Measurements from ENCODE around the gene E2F2. TPM values are rescaled to one million over a fixed set of nuclear protein-coding genes. Genes with fewer than 3 reads are reported as not detected.
A peak's percentile ranks its signal among the peaks of the same experiment; 100 is the strongest.

Gene E2F2
- total and polyA plus RNA-seq, 2 of the 13 experiments (the other 11 are each of a cell fraction or from before 2014, with no cell fraction given): 0.65 to 6.6 TPM

- TF ChIP-seq ZBTB14 (CRISPR knock-in tag; IDR thresholded peaks at IDR 0.05): no peak
- TF ChIP-seq FOXA3 (CRISPR knock-in tag; IDR thresholded peaks at IDR 0.05): peak; percentile 76
- TF ChIP-seq RFXAP (CRISPR knock-in tag; IDR thresholded peaks at IDR 0.05; ENCODE audit: borderline replicate concordance): 0 out of 2 replicates have a peak, but pooled peaks have one; percentile 44
- no peak for TF ChIP-seq ZNF343 (CRISPR knock-in tag; IDR thresholded peaks at IDR 0.05)
- no peak for TF ChIP-seq MLLT10 (CRISPR knock-in tag; IDR thresholded peaks at IDR 0.05)
- TF ChIP-seq ZNF609 (CRISPR knock-in tag; IDR thresholded peaks at IDR 0.05; ENCODE audit: borderline replicate concordance): peak; percentile 71; the same call in 1 of the 2 replicates
- no peak for TF ChIP-seq KLF11 (CRISPR knock-in tag; IDR thresholded peaks at IDR 0.05)
- no peak for TF ChIP-seq GTF3A (CRISPR knock-in tag; conservative IDR thresholded peaks at IDR 0.05)
- TF ChIP-seq MEIS1 (CRISPR knock-in tag; IDR thresholded peaks at IDR 0.05; ENCODE audit: borderline replicate concordance): no peak
- TF ChIP-seq ZNF580 (CRISPR knock-in tag; IDR thresholded peaks at IDR 0.05; ENCODE audit: borderline replicate concordance, low read depth): no peak
- TF ChIP-seq SIX1 (CRISPR knock-in tag; IDR thresholded peaks at IDR 0.05; ENCODE audit: borderline replicate concordance): no peak
- no peak for TF ChIP-seq NFKB2 (CRISPR knock-in tag; IDR thresholded peaks at IDR 0.05; ENCODE audit: borderline replicate concordance)
- no peak for TF ChIP-seq BRD4 (CRISPR knock-in tag; IDR thresholded peaks at IDR 0.05)
- TF ChIP-seq PREB (CRISPR knock-in tag; IDR thresholded peaks at IDR 0.05): no peak
- TF ChIP-seq SNAPC5 (CRISPR knock-in tag; IDR thresholded peaks at IDR 0.05; ENCODE audit: borderline replicate concordance): no peak
- peak; percentile 30; the same call in 1 of the 2 replicates for TF ChIP-seq RARA (CRISPR knock-in tag; IDR thresholded peaks at IDR 0.05)
- TF ChIP-seq PHF21A (CRISPR knock-in tag; IDR thresholded peaks at IDR 0.05): peak; percentile 42; the same call in 1 of the 2 replicates
- no peak for TF ChIP-seq CCDC6 (CRISPR knock-in tag; IDR thresholded peaks at IDR 0.05)
- no peak for TF ChIP-seq HIC2 (CRISPR knock-in tag; IDR thresholded peaks at IDR 0.05; ENCODE audit: low read depth)
Measured at GRCh38 chr1:23563755-23564374, 32.8 kb upstream of the E2F2 start (continued).

All from HepG2 (cell line).